PC-3 (cell line): Measurements from ENCODE around the gene PBX3. TPM values are rescaled to one million over a fixed set of nuclear protein-coding genes. Genes with fewer than 3 reads are reported as not detected.

Experiments used
- ATAC-seq: fragments of 200-7000 bp; cut with Tn5 transposase; 2 replicates; pipeline ENCODE4 v1.9.1; 2020; ENCODE audit warnings: mild to moderate bottlenecking, moderate library complexity
- BruUV-seq: library from RNA; stranded (reverse); fragments of 400-500 nt; replicated peaks from 2 replicates; lab custom pipeline; 2021; lab: Mats Ljungman, UMichigan
- CTCF ChIA-PET: fragments of 300-600 bp; sonication (Branson Sonifier 250); formaldehyde crosslinking; loops from one replicate; lab custom pipeline; 2022; ENCODE audit warnings: antibody characterized with exemption; lab: Charles Lee
- POLR2A ChIA-PET: fragments of 300-600 bp; sonication (Branson Sonifier 250); formaldehyde crosslinking; loops from one replicate; lab custom pipeline; 2022; ENCODE audit warnings: antibody characterized with exemption; ENCODE audit not compliant: unreplicated experiment; lab: Charles Lee
- DNase-seq: peaks from one replicate; pipeline ENCODE4 v3.0.0-alpha.2; 2015
- H2AFZ ChIP-seq: fragments of 300-600 bp; sonication (generic); 2 replicates; pipeline ENCODE4 v1.6.0; 2016; ENCODE audit warnings: antibody characterized with exemption, low read length
- H3F3A ChIP-seq: fragments of 300-600 bp; sonication (generic); one replicate; pipeline ENCODE4 v1.6.0; 2017; ENCODE audit warnings: antibody characterized with exemption, low read length, control low read depth, mild to moderate bottlenecking; ENCODE audit not compliant: unreplicated experiment
- H3K27ac ChIP-seq: fragments of 300-600 bp; sonication (generic); 2 replicates; pipeline ENCODE4 v1.5.1; 2016; ENCODE audit warnings: mild to moderate bottlenecking, low read length
- H3K27me3 ChIP-seq: fragments of 300-600 bp; sonication (generic); 2 replicates; pipeline ENCODE4 v1.6.1; 2016; ENCODE audit warnings: low read length, mixed read lengths
- H3K36me3 ChIP-seq: fragments of 300-600 bp; sonication (generic); 2 replicates; pipeline ENCODE4 v1.6.1; 2016; ENCODE audit warnings: low read depth, mixed run types, low read length, mixed read lengths
- H3K4me1 ChIP-seq: fragments of 300-600 bp; sonication (generic); 2 replicates; pipeline ENCODE4 v1.5.1; 2016; ENCODE audit warnings: low read length; ENCODE audit not compliant: insufficient read depth
- H3K4me2 ChIP-seq: fragments of 300-600 bp; sonication (generic); 2 replicates; pipeline ENCODE4 v1.6.0; 2016; ENCODE audit warnings: low read length
- H3K4me3 ChIP-seq: fragments of 300-600 bp; sonication (generic); 2 replicates; pipeline ENCODE4 v1.5.1; 2016; ENCODE audit warnings: mild to moderate bottlenecking, low read length, mixed read lengths
- H3K79me2 ChIP-seq: fragments of 300-600 bp; sonication (generic); 2 replicates; pipeline ENCODE4 v1.6.1; 2017; ENCODE audit warnings: low read length, mixed read lengths
- H3K9ac ChIP-seq: fragments of 300-600 bp; sonication (generic); 2 replicates; pipeline ENCODE4 v1.6.0; 2016; ENCODE audit warnings: mild to moderate bottlenecking, low read length
- H3K9me2 ChIP-seq: fragments of 300-600 bp; sonication (generic); replicated peaks from 2 replicates; pipeline ENCODE4 v1.6.1; 2016; ENCODE audit warnings: mixed run types, low read length, mixed read lengths
- H3K9me3 ChIP-seq: fragments of 300-600 bp; sonication (generic); 2 replicates; pipeline ENCODE4 v1.6.1; 2016; ENCODE audit warnings: low read length, mixed read lengths
- H4K20me1 ChIP-seq: fragments of 300-600 bp; sonication (generic); 2 replicates; pipeline ENCODE4 v1.6.1; 2016; ENCODE audit warnings: low read length, mixed read lengths
- EZH2 ChIP-seq: fragments of 300-600 bp; sonication (generic); IDR thresholded peaks from one replicate; pipeline ENCODE4 v1.6.1; 2017; ENCODE audit warnings: antibody characterized with exemption, mild to moderate bottlenecking, low read length; ENCODE audit not compliant: unreplicated experiment
- EZH2phosphoT487 ChIP-seq: fragments of 300-600 bp; sonication (generic); IDR thresholded peaks from 2 replicates; pipeline ENCODE4 v1.6.1; 2018; ENCODE audit warnings: mild to moderate bottlenecking, antibody characterized with exemption, low read length, borderline replicate concordance
- intact Hi-C: fragments of 100-400 bp; cut with micrococcal nuclease; formaldehyde crosslinking; loops from 2 replicates; pipeline ENCODE4 v1.9.0; 2023
- total RNA-seq: library from RNA; depleted of rRNA; stranded (reverse); fragments of >200 nt; gene quantifications from 2 replicates; pipeline ENCODE4 v1.2.3, GENCODE V29; 2014
- TF ChIP-seq, protein P1 (sequence below): fragments of 300-600 bp; sonication (generic); conservative IDR thresholded peaks from 2 replicates; pipeline ENCODE4 v1.5.1; 2017; ENCODE audit warnings: antibody characterized with exemption, low read depth, mild to moderate bottlenecking, low read length

Gene PBX3
- total RNA-seq, 1 experiment from 2014 or later: 35.5 TPM

DNA sequence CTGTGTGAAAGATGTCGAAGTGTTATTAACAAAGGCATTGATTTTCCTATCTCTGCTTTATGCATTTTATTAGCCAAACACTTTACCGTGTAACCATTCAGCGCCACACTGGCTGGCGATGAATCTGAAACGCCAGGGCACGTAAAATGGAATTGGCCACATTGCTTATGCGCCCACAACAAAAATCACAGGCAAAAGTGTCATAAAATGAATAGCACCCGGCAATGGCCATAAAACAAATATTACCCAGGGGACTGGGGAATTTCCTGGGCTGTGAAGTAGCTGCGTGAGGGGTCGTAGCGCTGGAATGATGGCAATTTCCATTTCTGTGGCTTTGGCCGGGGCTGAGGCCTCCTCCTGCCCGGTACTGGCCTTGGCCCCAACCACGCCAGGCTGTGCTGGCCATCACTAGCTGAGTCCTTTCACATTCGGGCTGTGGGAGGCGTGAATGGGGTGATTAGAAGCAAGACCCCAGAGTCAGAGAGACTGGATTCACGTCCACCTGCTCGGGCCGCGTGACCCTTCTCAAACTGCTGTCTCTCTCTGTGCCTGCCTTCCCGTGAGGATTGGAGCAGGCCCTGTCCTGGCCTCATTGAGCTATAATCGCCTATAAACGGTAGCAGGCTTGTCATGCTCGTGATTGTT lies 254.5 kb downstream of the PBX3 start:
- Histone ChIP-seq H2AFZ (no peak overlapping the region), H3K4me3 (no peak overlapping the region), H3K27ac (no peak overlapping the region), H3K27me3 (no peaks in the 10 kb centered on the region), H3K9ac (no peak overlapping the region), H3K9me3 (no peaks in the 10 kb centered on the region), H4K20me1 (no peaks in the 10 kb centered on the region), H3K36me3 (no peaks in the 10 kb centered on the region), H3K4me1 (no peaks in the 10 kb centered on the region), H3K79me2 (no peaks in the 10 kb centered on the region), H3K9me2 (no peaks in the 10 kb centered on the region), H3F3A (no peaks in the 10 kb centered on the region), H3K4me2 (no peak overlapping the region)
- ATAC-seq (no peak), DNase-seq (no peak)
- TF ChIP-seq EZH2phosphoT487: no peak
- TF ChIP-seq, protein P1, sequence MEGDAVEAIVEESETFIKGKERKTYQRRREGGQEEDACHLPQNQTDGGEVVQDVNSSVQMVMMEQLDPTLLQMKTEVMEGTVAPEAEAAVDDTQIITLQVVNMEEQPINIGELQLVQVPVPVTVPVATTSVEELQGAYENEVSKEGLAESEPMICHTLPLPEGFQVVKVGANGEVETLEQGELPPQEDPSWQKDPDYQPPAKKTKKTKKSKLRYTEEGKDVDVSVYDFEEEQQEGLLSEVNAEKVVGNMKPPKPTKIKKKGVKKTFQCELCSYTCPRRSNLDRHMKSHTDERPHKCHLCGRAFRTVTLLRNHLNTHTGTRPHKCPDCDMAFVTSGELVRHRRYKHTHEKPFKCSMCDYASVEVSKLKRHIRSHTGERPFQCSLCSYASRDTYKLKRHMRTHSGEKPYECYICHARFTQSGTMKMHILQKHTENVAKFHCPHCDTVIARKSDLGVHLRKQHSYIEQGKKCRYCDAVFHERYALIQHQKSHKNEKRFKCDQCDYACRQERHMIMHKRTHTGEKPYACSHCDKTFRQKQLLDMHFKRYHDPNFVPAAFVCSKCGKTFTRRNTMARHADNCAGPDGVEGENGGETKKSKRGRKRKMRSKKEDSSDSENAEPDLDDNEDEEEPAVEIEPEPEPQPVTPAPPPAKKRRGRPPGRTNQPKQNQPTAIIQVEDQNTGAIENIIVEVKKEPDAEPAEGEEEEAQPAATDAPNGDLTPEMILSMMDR: no peak
- no peak for TF ChIP-seq EZH2
- ChIA-PET POLR2A (no interaction called here), CTCF (no interaction called here)
- intact Hi-C loops: no loop called here
- no TSS peak for BruUV-seq

DNA sequence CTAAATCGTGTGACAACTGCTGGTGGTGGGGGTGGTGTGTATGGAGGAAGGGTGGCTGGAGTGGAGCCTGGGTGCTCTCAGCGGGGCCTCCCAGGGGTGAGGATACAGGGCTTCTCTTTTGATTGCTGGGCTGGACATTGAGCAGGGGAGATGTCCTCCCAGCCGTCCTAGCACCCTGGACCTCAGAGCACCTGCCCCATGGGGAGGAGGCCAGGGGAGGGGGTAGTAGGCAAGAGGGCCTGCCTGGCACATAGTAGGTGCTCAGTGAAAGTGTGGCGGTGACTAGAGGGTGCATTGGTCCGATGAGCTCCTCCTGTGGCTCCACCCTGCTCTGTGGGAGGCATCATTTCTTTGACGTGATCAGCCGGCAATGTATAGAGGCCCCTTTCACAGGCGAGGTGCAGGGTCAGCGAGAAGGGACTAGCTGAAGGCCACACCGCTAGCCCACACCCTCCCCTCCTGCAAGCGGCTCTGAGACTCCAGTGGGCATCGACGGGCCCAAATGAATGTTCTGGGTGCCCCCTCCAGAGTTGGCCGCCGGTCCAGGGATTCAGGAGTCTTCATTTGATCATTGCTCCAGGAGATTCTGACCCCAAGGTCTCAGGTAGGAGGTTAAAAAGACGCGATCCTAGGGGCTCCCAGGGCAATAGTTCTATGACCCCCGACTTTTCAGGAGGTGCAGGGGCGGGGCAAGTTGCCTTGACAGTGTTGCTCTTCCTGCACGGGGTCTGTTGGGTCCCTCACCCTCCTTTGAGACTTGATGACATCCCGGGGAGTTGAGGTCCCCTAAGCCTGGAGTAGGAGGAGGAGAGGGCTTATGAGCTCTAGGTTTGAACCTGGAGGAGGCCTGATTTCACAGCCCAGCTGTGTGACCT lies 255.5 kb downstream of the PBX3 start:
- no peak for DNase-seq
- BruUV-seq: no TSS peak
- H3F3A ChIP-seq: no peaks in the 10 kb centered on the region
- no peak overlapping the region for H3K27ac ChIP-seq
- ChIA-PET CTCF (no interaction called here), POLR2A (no interaction called here)
- intact Hi-C loops: no loop called here
- TF ChIP-seq EZH2 (no peak), EZH2phosphoT487 (no peak)
- TF ChIP-seq, protein P1: no peak
- ATAC-seq: no peak
- H3K4me2 ChIP-seq: no peak overlapping the region
- no peaks in the 10 kb centered on the region for H3K9me2 ChIP-seq
- H3K4me1 ChIP-seq: no peaks in the 10 kb centered on the region
- no peaks in the 10 kb centered on the region for H3K36me3 ChIP-seq
- no peaks in the 10 kb centered on the region for H4K20me1 ChIP-seq
- H2AFZ ChIP-seq: no peak overlapping the region
- no peak overlapping the region for H3K4me3 ChIP-seq
- no peak overlapping the region for H3K9ac ChIP-seq
- no peaks in the 10 kb centered on the region for H3K9me3 ChIP-seq
- H3K27me3 ChIP-seq: no peaks in the 10 kb centered on the region
- no peaks in the 10 kb centered on the region for H3K79me2 ChIP-seq

DNA sequence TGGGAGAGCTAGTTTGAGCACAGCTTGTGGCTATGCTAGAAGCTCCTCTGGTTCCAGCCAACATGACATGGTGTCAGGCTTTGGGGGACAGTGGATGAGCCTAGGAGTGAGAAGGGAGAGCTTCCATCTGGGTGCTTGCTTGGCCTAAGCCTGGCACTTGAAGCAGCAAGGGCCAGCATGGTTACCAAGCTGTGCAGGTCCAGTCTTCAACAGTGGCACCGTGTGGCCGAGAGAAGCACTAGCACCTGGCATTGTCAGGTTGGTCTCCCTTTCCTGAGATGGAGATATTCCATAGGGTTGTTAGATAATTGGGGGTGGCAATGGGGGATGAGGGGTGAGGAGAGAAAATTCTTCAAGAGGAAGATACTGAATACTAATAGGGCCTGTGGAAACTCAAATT lies 261.9 kb downstream of the PBX3 start:
- no peak for ATAC-seq
- no TSS peak for BruUV-seq
- H3K27me3 ChIP-seq: no peaks in the 10 kb centered on the region

More for the DNA sequence above, 261.9 kb downstream of the PBX3 start:
- Histone ChIP-seq H3K4me3 (no peak overlapping the region), H3K36me3 (no peaks in the 10 kb centered on the region), H2AFZ (no peak overlapping the region), H3F3A (no peaks in the 10 kb centered on the region), H3K4me1 (no peaks in the 10 kb centered on the region), H3K9me2 (no peaks in the 10 kb centered on the region), H3K9me3 (no peaks in the 10 kb centered on the region), H3K27ac (no peak overlapping the region), H3K79me2 (no peaks in the 10 kb centered on the region), H3K4me2 (no peak overlapping the region), H4K20me1 (no peaks in the 10 kb centered on the region), H3K9ac (no peak overlapping the region)
- ChIA-PET CTCF (no interaction called here), POLR2A (no interaction called here)
- no peak for DNase-seq
- intact Hi-C loops: no loop called here
- TF ChIP-seq, protein P1: peak; percentile 43
- TF ChIP-seq EZH2 (no peak), EZH2phosphoT487 (no peak)
